HepG2 (cell line): ENCODE data around the gene C10orf53.

Experiments
- CTCF ChIP-seq: sonication (generic); formaldehyde crosslinking; IDR thresholded peaks from 2 replicates; pipeline ENCODE4 v1.5.0; 2020; ENCODE audit warnings: mild to moderate bottlenecking, missing genetic modification reagents, moderate library complexity
- HCFC1 ChIP-seq: fragments of 150-350 bp; IDR thresholded peaks from 2 replicates; pipeline ENCODE4 v1.6.1; 2014; ENCODE audit warnings: low read depth, low read length
- KDM5A ChIP-seq: fragments of 200-600 bp; sonication (generic); IDR thresholded peaks from 2 replicates; pipeline ENCODE4 v1.7.0; 2018; ENCODE audit warnings: antibody characterized with exemption, mild to moderate bottlenecking, low read length, borderline replicate concordance
- PRDM4 ChIP-seq: sonication (generic); formaldehyde crosslinking; IDR thresholded peaks from 2 replicates; pipeline ENCODE4 v1.9.0; 2021; ENCODE audit warnings: missing genetic modification reagents, borderline replicate concordance
- RBAK ChIP-seq: sonication (generic); formaldehyde crosslinking; IDR thresholded peaks from 2 replicates; pipeline ENCODE4 v1.5.1; 2020; ENCODE audit warnings: mild to moderate bottlenecking, missing genetic modification reagents
- SMAD3 ChIP-seq: sonication (generic); formaldehyde crosslinking; IDR thresholded peaks from 2 replicates; pipeline ENCODE4 v1.4.0; 2020; ENCODE audit warnings: missing genetic modification reagents
- ZNF280B ChIP-seq: sonication (generic); formaldehyde crosslinking; IDR thresholded peaks from 2 replicates; pipeline ENCODE4 v1.5.0; 2020; ENCODE audit warnings: missing genetic modification reagents, mild to moderate bottlenecking, borderline replicate concordance

- no peak for TF ChIP-seq CTCF
- TF ChIP-seq ZNF280B (CRISPR knock-in tag): no peak
- no peak for TF ChIP-seq PRDM4
- no peak for TF ChIP-seq RBAK
- no peak for TF ChIP-seq HCFC1
- TF ChIP-seq KDM5A: no peak
- no peak for TF ChIP-seq SMAD3 (CRISPR knock-in tag)
Measured at GRCh38 chr10:49668684-49669083, 10.8 kb upstream of the C10orf53 start.
